NCI-H187 treated with DMSO at 0.1 percent for 48 hours (cell line): ENCODE measurements around the gene METAP1.
"Not testable (repeated sequence)": the region's sequence is repeated elsewhere in the genome, so short reads cannot be mapped to it uniquely, and the experiment has no call there.

Experiments used
- DNase-seq: peaks from one replicate; lab custom pipeline; 2025; lab: John Stamatoyannopoulos, UW

METAP1 gene

DNA sequence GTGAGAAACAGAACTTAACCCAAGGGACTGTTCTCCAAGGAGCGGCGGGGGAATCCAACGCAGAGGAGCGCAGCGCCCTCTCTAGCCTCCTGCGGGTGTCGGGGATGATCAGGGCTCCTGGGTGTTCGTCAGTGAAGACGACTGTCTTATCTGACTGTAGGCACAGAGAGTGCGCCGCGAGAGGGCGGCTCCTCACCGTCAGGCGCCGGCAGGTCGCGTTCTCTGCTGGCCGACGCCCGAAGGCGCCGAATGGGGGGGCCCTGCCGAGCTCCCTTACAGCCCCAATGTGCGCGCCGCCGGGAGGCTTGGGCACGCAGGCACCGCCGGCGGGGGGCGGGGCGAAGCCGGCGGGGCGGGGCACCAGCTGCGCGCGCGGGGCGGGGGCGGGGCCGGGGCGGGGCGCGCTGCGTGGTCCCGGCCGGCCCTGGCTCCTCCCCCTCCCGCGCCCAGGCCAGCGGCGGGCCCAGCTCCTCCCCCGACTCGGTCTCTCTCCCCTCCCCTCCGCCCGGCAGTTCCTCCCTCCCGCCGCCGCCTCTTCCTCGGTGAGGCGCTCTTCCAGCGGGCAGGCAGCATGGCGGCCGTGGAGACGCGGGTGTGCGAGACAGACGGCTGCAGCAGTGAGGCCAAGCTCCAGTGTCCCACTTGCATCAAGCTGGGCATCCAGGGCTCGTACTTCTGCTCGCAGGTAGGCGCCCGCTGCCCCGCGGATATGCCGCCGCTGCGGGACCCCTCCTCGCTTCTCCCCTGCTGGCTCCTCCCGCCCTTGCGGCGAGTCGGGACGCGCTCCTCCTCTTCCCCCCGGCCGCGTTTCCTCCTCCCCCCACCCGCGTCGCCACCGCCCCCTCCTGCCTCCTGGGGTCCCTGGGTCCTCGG, at the start of gene METAP1:
Gene METAP1, plus strand, starts transcription at position 539 of the 873 bp plus-strand sequence. Its CDS starts 33 bp downstream, at position 572.
- peak; percentile 34 for DNase-seq

DNA sequence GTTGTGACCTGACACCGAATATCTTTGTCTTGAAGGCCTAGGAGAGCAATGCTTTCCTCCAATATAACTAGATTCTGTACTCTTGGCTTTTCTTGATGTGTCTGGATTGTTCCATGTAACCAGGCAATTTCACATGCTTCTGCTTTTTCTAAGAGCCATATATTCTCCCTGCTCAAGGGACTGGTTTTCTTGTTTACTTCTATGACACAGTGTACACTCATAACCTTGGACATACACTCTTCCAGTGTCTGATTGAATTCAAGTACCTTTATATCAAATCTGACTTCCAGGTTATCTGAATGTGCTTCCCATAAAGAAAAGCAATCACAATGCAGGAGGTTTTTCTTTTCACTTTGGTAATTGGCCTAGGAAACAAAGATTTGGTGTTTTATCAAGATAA, 49.2 kb upstream of the METAP1 start:
- DNase-seq, result no peak

GRCh38 chr4:98950925-98951324, 44.6 kb upstream of the METAP1 start:
- DNase-seq, result no peak

- no peak for DNase-seq
Observed at GRCh38 chr4:98951710-98952109, 43.8 kb upstream of the METAP1 start.

GRCh38 chr4:98955229-98955628, 40.3 kb upstream of the METAP1 start:
- no peak for DNase-seq

GRCh38 chr4:98958065-98958464, 37.5 kb upstream of the METAP1 start:
- DNase-seq, result no peak

GRCh38 chr4:98959411-98959810, 36.1 kb upstream of the METAP1 start:
- no peak for DNase-seq

- DNase-seq, result no peak
Observed at GRCh38 chr4:98961770-98962169, 33.8 kb upstream of the METAP1 start.

DNA sequence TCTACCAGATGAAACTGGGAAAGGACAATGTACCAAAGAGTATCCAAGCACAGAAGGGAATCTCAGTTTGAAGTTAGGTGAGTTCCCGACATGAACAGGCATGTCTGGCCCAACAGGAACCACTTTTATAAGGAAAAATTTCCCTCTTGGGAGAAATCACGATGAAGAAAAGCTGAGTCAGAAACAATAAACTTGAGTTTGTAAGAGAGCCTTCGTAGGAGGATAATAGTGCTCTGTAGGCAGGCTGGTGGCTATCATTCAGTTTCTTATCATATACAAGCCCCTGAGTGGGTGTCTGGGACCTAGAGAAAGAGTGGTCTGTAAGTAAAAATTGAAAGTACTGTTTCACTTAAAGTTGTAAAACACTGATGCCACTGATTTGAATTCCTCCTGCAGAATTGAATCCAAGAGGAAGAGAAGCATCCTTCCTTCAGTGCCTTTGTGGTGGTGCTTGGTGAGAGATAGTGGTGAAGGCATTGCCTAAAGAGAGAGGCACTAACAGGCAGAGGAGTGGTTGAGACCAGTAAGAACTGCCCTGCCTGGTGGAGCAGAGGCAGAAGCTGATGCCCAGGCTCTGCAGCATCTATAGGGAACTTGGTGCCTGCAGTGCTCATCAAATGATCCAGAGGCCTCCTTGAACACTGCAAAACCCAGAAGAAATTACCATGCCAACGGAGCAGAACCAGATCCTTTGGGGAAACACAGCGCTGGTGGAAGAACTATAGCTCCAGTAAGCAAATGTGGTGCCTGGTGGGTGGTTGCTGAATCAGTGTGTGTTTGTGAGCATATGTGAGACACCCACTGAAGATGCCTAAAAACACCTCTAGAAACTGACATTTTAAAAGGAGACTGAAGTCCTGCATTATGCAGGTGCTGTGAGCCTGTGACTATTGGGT, 31.7 kb upstream of the METAP1 start:
- DNase-seq, result no peak

DNA sequence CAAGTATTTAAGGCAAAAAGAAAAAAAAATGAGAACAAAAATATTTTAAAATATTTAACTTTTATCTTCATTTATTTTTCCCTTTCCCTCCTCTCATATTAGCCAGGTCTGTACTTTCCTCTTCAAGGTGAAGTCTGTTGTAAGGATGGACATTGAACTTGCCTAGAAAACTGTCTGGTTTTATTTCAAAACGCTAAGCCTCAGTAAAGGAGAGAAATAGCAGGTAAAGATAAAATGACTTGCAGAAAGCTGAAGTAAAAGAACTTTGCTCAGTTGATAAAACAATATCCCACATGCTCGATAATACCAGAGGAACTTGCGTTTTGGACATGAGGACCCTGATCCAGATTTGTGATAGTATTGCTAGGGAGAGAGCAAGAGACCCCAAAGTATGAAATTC, 28.6 kb upstream of the METAP1 start:
- DNase-seq, result no peak

DNA sequence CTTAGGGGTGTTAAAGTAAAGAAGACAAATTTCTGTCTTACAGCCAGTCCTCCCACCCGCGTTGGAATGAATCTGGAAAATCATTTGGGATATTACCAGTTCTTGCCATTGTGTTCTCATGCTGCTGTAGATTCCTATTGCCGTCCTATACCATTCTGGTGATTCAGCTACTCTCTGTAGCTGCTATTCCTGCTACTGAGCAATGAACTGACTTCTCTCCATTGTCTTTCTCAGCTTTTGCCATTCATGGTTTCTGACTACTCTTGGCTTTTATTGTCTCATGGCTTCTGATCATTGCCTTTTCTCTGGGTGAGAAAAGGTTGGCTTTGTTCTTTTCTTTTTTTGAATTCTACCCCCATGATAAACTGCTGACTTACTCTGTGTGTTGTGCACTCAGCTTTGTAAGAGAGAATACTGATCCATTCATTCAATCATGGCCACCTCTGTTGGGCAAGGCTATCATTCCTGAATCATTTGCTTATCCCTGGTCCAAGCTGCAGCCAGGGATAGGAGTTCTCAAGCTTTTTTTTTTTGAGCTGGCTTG, 27.7 kb upstream of the METAP1 start:
- no peak for DNase-seq

DNA sequence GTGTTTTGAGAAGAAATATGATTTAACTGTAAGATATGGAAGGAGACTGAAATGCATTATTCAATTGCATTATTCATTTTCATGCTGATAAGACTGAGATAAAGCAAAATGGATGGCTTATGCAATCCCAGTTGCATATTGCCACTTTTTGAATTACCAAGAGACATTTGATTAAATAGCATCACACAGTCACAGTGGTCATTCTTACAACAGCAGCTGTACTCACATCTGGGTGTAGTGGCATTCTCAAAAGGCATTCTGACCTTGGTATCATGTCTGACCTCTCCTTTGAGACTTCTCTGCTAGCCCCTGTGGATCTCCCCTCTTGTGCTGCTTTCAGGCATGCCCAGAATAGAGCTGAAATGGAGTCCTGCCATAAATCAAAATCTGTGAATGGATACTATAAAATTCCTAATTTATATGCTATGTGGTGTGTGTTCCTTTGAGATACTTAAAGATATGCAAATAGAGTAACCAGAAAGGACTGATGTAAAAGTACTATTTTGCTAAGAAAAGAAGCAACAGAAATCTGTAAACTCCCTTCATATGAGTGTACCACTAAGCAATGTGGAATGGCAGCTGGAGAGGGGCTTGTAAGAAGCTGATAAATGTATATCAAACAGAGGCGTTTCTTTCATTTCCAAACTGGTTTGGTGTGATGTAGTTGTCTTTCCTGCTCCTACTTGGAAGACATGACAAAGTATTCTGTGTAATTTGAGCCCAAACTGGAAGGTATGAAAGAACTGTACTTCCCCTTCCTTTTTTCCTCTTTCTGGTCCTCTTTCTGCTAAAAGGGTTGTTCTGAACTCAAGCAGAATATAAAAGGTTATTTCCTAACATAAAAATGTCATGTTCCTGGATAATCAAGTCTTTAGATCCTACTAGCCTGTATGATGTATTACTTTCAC, 25.4 kb upstream of the METAP1 start:
- DNase-seq, result no peak

- DNase-seq, result no peak
Observed at GRCh38 chr4:98976716-98977115, 18.8 kb upstream of the METAP1 start.

DNA sequence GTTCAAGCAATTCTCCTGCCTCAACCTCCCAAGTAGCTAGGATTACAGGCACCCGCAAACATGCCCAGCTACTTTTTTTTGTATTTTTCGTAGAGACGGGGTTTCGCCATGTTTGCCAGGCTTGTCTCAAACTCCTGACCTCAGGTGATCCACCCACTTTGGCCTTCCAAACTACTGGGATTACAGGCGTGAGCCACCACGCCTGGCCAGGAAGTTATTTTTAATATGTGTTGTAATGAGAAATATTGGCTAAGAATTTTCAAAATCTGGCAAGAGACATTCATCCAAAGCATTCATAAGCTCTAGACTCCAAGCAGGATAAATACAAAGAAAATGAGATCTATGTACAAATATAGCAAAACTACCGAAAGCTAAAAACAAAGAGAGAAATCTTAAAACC, 18.0 kb upstream of the METAP1 start:
- no peak for DNase-seq

- no peak for DNase-seq
Observed at GRCh38 chr4:98987720-98988119, 7.8 kb upstream of the METAP1 start.

GRCh38 chr4:98992835-98993234, 2.7 kb upstream of the METAP1 start:
- not testable (repeated sequence) for DNase-seq

DNA sequence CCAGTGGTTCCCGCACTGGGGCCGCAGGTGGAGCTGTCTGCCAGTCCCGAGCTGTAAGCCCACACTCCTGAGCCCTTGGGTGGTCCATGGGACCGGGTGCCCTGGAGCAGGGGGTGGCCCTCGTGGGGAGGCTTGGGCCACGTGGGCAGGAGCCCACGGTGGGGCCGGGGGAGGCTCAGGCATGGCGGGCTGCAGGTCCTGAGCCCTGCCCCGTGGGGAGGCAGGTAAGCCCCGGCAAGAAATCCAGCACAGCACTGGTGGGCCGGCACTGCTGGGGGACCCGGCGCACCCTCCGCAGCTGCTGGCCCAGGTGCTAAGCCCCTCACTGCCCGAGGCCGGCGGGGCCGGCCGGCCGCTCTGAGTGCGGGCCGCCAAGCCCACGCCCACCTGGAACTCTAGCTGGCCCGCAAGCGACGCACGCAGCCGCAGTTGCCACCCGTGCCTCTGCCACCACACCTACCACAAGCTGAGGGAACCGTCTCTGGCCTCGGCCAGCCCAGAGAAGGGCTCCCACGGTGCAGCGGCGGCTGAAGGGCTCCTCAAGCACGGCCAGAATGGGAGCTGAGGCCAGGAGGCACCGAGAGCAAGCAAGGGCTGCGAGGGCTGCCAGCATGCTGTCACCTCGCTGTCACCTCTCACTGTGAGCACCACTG, 2.0 kb upstream of the METAP1 start:
- DNase-seq, result no peak

DNA sequence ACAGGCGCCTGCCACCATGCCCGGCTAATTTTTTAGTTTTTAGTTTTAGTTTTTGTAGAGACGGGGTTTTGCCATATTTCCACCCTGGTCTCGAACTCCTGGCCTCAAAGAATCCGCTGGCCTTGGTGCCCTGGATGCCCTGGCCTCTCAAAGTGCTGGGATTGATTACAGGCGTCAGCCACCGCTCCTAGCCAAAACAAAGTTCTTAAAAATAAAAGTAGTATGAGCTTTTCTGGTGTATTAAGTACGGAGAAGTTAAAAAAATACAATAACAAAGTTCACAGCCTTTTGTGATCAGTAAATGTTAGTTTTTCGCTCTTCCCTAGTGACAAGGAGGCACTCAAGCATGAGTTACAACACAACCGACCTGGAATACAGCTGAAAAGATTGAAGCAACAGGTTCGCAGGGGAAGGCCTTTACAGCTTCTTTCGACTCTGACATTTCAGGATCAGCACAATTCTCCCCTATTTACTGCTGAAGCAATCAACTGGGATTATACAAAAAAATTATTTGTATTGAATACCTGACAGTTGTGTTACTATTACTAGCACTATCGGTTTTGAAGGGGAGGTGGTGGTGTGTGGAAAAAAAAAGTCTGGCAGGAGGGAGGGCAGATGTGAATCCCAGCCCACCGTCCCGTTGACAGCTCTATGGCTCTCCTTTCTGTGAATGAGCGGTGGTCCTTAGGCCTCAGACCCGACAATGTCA, 893 bp upstream of the METAP1 start:
- DNase-seq, result no peak

DNA sequence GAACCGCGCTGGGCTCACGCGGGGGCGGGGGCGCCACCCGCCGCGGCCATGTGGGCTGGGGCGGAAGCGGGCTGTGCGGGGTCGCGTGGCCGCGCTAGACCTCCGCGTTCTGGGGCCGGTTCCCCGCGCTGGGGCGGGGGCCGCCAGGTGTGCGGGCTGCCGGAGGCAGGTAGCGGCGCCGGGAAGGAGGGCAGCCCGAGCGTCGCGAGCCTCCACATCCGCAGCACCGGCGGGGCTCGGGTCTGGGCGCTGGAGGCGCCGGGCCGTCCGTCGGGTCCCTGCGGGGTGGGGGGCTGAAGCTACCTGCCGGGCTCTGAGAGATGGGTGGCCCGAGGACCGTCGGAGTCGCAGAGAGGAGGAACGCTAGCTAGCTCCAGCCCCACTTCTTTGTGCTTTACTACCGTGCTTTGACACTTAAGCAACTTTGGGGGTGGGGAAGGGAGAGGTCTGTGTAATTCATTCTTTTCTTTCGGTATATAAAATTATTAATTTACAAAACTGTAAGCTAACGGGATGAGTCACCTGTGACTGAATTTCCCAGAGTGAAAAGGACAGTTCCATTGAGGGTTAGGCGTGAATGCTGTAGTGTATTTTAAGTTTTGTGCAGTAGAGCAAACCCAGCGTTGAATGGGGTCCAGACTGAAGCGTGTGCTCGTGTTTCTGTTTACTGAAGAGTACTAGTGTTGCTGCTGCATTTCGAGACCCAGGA, 689 bp downstream of the METAP1 start:
- no peak for DNase-seq

DNA sequence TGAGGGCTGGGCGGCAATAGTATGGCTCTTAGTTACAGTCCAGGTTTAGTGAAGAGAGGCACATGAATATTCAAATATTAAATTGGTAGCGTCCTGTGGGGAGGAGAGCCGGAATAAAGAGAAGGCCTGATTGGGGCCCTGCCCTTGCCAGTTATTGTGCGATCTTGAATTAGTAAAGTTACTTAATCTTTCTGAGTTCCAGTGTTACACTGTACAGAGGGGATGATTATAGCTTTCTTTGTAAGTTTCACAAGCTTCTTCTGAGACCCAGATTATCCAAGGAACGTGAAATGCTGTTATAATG, 1.2 kb downstream of the METAP1 start:
- no peak for DNase-seq
